HG03571 (cell line): ENCODE results near the gene ZBTB7B.

Experiments
- ATAC-seq: cut with Tn5 transposase; IDR thresholded peaks from one replicate; pipeline ENCODE4 v1.9.1; 2021; ENCODE audit not compliant: unreplicated experiment

Gene ZBTB7B

GRCh38 chr1:155016231-155016831, 13.7 kb downstream of the ZBTB7B start:
- no peak for ATAC-seq

- peak; percentile 67 for ATAC-seq
Measured at GRCh38 chr1:155017041-155017945, 14.7 kb downstream of the ZBTB7B start.

GRCh38 chr1:155017946-155018316, 15.3 kb downstream of the ZBTB7B start:
- ATAC-seq, result no peak

GRCh38 chr1:155018617-155019348, 16.2 kb downstream of the ZBTB7B start:
- ATAC-seq, result no peak

GRCh38 chr1:155019377-155020245, 17.0 kb downstream of the ZBTB7B start:
- no peak for ATAC-seq

- no peak for ATAC-seq
Measured at GRCh38 chr1:155022136-155022926, 19.7 kb downstream of the ZBTB7B start.

GRCh38 chr1:155022927-155023236, 20.3 kb downstream of the ZBTB7B start:
- ATAC-seq, result no peak

GRCh38 chr1:155023627-155024026, 21.0 kb downstream of the ZBTB7B start:
- ATAC-seq, result no peak

- no peak for ATAC-seq
Measured at GRCh38 chr1:155024315-155024714, 21.7 kb downstream of the ZBTB7B start.

- no peak for ATAC-seq
Measured at GRCh38 chr1:155026154-155026553, 23.6 kb downstream of the ZBTB7B start.

- ATAC-seq, result no peak
Measured at GRCh38 chr1:155026588-155026987, 24.0 kb downstream of the ZBTB7B start.

- ATAC-seq, result no peak
Measured at GRCh38 chr1:155029513-155030242, 27.1 kb downstream of the ZBTB7B start.

GRCh38 chr1:155030243-155030795, 27.7 kb downstream of the ZBTB7B start:
- no peak for ATAC-seq

- no peak for ATAC-seq
Measured at GRCh38 chr1:155030899-155031298, 28.3 kb downstream of the ZBTB7B start.

- no peak for ATAC-seq
Measured at GRCh38 chr1:155032886-155033285, 30.3 kb downstream of the ZBTB7B start.

- ATAC-seq, result no peak
Measured at GRCh38 chr1:155033524-155033923, 30.9 kb downstream of the ZBTB7B start, which contains the start of the genes DCST1 and DCST2. DCST1 (plus strand) TSS chr1:155033824; CDS start chr1:155034037, 213 bp downstream. DCST2 (minus strand) TSS chr1:155033781; CDS start chr1:155033701, 80 bp downstream.

- ATAC-seq, result no peak
Measured at GRCh38 chr1:155034318-155035208, 32.0 kb downstream of the ZBTB7B start.

GRCh38 chr1:155035936-155036335, 33.3 kb downstream of the ZBTB7B start:
- no peak for ATAC-seq
